NCI-H2227 (cell line): ENCODE data around the gene EML6.
A peak's percentile ranks its signal among the peaks of the same experiment; 100 is the strongest.
"Not testable (repeated sequence)": the region's sequence is repeated elsewhere in the genome, so short reads cannot be mapped to it uniquely, and the experiment has no call there.

Source experiments
- DNase-seq: peaks from one replicate; lab custom pipeline; 2025; ENCODE audit not compliant: unreplicated experiment; lab: John Stamatoyannopoulos, UW

EML6 gene

GRCh38 chr2:54871457-54872107 is 148.1 kb downstream of the EML6 start:
- peak; percentile 64 for DNase-seq

- no peak for DNase-seq
Measured at GRCh38 chr2:54872780-54873179, 149.3 kb downstream of the EML6 start.

DNA sequence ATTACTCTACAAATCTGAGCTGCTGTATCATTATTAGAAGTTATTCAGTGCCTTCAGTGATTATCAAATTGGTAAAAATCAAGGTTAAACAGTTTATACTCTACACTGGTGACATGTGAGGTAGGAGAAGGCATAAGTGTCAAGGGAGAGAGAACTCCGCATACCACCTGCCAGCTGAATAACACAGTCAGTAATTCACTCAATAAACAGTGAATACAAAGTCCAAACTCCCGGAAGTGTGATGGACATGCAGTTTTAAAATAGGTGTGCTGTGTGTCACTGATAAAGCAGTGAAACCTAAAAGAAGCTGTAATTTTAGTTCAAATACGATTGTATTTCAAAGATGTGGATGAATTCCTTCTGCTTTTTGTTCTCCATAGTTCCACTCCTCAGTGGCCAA is 149.8 kb downstream of the EML6 start:
- DNase-seq: not testable (repeated sequence)

- no peak for DNase-seq
Measured at GRCh38 chr2:54876764-54877163, 153.3 kb downstream of the EML6 start.

GRCh38 chr2:54878182-54878581 is 154.7 kb downstream of the EML6 start:
- peak; percentile 79 for DNase-seq

- DNase-seq: peak; percentile 17
Measured at GRCh38 chr2:54879032-54879431, 155.6 kb downstream of the EML6 start.

GRCh38 chr2:54879598-54880332 is 156.3 kb downstream of the EML6 start:
- DNase-seq: peak; percentile 66

DNA sequence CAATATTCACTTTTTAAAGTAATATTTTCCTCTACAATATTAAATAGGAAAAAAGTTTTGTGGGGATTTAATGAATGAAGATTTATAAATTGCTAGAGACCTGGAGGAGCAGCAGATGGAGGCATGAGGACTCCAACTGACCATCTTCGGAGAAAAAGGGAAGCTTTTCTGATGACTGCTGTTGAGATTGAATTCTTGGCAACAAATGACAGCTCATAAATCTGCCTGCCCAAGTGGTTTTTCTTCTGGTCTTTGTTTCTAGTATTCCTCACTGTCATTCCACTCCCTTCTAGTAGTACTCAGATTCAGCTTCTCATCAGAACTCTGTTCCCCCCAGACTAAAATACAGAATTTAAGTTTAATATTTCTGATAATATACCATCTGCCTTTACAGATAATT is 157.0 kb downstream of the EML6 start:
- DNase-seq: peak; percentile 19

GRCh38 chr2:54881759-54882158 is 158.3 kb downstream of the EML6 start:
- DNase-seq: no peak

DNA sequence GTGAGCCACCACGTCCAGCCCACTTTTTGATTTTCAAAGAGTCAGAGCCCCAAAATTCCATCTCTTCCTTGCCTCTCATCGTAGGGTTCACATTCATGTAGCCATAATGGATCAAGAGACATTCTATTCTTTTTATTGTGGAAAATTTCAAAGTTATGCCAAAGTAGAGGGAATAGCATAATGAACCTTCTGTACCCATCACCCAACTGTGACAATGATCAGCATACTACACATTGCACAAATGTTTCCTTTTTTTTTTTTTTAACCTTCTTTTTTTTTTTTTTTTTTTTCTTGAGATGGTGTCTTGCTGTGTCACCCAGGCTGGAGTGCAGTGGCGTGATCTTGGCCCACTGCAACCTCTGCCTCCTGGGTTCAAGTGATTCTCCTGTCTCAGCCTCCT is 162.4 kb downstream of the EML6 start:
- DNase-seq: no peak

- no peak for DNase-seq
Measured at GRCh38 chr2:54887850-54888545, 164.5 kb downstream of the EML6 start.

DNA sequence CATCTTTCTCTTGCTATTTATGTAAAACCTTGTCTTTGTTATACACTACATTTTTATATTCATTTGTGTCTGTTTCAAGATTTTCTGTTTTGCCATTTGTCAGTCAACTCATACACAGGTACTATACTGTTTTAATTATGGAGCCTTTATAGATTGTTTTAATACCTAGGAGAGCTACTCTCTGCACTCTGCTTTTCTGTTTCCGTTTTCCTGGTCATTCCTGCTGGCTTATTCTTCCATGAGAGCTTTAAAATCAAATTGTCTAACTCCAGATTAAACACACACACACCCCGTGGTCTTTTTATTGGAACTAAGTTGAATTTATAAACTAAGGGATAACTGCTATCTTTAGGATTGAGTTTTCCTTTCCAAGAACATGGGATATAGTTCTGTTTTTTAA is 165.6 kb downstream of the EML6 start:
- DNase-seq: no peak

DNA sequence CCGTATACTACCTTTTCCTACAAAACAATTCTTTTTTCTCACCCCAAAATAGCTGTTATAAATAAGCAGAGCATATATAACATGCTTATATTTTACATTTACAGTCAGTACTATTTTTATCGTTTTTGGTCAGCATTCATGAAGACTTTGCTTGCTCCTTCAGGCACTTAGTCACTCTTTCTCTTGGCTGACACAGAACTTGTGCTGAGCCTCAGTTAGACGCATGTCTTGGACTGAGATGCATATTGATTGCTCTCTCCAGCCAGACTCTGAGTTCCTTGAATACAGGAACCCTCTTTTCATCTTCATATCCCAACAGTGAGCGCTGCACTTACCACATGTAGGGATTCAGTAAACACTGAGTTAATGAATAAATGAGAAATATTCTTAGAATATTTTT is 168.4 kb downstream of the EML6 start:
- no peak for DNase-seq

GRCh38 chr2:54894467-54894866 is 171.0 kb downstream of the EML6 start:
- DNase-seq: no peak

- no peak for DNase-seq
Measured at GRCh38 chr2:54895730-54896129, 172.3 kb downstream of the EML6 start.

GRCh38 chr2:54897420-54898310 is 174.2 kb downstream of the EML6 start:
- no peak for DNase-seq

DNA sequence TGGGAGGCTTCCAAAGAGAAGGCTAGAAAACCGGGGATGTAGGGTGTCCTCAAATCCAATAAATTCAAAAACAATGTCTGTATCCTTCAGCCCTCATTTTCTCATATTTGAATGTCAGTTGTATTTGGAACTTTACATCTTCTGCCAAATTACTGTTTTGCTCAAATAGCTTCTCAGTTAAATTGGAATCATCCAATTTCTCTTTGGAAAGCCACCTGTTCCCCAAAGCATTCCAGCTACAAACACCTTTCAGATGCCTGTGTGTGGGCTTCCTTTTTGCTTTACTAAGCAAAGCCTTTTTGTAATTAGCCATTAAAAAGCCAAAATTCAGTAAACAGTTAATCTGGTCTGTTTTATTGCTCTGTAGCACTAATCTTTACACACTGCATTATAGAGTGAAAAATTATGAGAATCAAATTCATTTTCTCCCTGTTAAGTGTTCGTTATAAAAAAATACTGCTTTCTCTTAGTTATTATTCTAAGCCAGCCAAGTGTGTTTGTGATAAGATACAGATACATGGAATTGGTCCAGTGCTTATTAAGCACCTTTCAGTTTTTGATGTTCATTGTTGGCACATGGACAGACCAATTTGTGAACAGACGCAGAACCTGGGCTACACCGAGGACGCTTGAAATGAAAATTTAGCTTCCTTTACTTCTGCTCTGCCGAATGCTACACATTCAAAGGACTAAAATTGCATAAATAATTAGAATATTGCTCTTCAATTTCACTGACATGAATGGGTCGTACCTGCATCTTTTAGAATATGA is 175.2 kb downstream of the EML6 start:
- no peak for DNase-seq

- DNase-seq: peak; percentile 7
Measured at GRCh38 chr2:54899576-54900200, 176.2 kb downstream of the EML6 start.

DNA sequence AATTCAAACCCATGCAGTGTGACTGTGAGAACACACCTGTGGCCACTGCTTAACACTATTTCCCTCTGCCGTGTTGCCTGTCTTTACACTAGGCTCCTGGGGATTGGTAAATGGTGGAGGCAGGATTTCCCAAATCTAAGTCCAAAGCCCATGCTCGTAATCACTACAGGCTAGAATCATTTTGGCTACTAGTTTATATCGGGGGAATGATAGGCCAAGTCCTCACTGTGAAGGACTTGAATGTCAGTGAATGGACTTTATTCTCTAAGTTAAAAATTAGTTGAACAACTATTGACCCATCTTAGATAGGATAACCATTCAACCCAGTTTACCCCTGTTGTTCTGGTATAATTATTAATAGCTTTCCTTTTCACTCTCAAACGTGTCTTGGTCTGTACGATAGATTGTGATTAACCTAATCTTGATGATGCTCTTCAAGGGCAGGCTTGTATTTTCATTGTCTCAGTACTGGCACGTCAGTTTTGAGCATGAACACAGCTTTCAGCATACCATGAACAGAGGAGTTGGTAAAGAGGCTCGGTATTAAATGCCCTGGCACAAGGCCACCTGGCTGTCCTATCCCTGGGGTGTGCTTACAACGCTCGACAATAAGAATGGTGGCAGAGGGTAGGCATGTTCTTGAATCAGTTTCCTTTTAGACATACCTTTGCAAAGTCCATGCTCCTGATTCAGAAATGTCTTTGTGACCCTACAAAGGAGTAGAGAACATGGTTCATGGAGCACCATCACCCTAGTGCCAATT is 177.9 kb downstream of the EML6 start:
- DNase-seq: no peak
